HG03521 (cell line): Measurements from ENCODE around the gene SCUBE3.

Source experiments
- ATAC-seq: cut with Tn5 transposase; IDR thresholded peaks from one replicate; pipeline ENCODE4 v1.9.1; 2021; ENCODE audit warnings: mild to moderate bottlenecking, moderate library complexity; ENCODE audit not compliant: unreplicated experiment

The SCUBE3 gene

DNA sequence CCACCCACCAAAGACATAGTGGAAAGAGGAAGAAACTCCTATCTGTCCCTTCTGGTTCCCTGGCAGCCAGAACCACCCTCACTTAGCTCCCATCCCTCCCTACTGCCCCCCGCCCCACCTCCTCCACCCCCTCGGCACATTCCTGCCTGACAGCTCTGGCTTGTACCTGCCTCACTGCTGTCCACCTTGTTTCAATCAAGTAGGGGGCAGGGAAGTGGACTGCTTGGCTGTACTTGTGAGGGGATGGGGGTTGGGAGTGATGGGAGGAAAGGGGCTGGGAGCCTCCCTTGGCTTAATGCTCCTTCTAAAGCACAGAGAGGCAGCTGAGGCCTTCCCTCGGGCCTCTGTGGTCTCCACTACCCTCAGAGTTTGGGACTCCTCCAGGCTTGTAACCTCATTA, 23.7 kb downstream of the SCUBE3 start:
- ATAC-seq: no peak

DNA sequence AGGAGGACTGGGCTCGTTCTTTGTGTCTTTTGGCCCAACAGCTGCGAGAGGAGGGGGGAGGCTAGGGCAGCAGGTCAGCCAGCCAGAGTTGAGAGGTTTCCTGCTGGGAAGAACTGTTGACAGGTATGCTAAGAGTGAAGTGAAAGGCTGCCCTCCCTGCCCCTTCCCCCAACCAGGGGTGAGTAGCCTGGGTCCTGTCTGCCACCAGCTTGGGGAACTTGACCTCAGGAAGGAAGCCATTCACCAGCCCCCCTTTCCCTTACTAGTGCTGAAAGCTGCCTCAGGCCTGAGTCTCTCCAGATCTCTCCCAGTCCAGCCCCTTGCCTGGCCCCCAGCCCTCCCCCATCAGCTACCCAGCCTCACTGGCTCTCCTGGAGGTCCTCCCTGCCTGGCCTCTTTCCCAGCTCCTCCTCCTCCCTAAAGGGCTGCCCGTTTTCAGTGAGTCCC, 25.1 kb downstream of the SCUBE3 start:
- no peak for ATAC-seq

DNA sequence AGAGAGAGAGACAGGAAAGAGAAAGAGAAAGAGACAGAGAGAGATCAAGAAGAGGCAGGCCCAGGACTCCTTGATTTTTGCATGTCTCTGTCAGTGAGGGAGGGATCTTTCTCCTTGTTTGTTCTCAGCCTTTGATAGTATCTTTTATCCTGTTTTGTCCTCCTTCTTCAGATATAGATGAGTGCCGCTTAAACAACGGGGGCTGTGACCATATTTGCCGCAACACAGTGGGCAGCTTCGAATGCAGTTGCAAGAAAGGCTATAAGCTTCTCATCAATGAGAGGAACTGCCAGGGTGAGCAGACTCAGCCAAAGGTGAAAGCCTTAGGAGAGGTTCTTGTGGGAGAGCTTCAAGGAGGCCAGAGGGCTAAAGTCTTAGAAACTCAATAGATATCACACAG, 25.8 kb downstream of the SCUBE3 start:
- ATAC-seq: no peak

DNA sequence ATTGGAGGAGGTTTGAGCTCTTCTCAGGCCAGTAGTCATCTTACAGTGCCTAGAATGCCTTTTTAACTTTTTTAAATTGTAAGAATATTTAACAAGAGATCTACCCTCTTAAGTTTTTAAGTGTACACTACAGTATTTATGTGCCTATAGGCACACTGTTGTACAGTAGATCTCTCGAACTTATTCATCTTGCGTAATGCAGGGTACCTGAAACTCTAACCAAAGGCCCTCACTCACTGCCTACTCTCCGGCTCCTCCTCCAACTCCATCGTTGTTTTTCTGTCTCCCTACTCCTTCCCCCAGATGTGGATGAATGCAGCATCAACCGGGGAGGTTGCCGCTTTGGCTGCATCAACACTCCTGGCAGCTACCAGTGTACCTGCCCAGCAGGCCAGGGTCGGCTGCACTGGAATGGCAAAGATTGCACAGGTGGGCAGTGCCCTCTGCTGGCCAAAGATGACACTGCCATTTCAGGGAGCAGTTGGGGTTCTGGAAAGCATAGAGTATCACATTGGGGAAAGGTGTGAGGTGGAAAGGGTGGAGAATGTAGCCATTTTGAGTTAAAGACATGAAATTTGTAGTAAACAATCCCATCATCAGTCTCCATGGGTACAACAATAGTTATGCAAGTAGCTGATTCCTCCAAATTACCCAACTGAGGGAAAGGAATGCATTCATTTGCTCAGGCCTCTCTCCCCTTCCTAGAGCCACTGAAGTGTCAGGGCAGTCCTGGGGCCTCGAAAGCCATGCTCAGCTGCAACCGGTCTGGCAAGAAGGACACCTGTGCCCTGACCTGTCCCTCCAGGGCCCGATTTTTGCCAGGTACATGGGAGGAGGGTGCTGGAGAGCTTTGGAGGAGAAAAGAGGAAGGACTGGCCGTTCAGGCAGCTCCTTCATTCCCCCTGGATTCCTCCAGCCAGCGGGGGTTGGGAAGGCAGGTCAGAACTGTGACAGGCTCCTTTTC, 27.4 kb downstream of the SCUBE3 start:
- ATAC-seq: no peak

GRCh38 chr6:35242486-35242885, 28.7 kb downstream of the SCUBE3 start:
- ATAC-seq: no peak

GRCh38 chr6:35242906-35243305, 29.1 kb downstream of the SCUBE3 start:
- ATAC-seq: no peak

- ATAC-seq: no peak
Measured at GRCh38 chr6:35243386-35243958, 29.7 kb downstream of the SCUBE3 start.

DNA sequence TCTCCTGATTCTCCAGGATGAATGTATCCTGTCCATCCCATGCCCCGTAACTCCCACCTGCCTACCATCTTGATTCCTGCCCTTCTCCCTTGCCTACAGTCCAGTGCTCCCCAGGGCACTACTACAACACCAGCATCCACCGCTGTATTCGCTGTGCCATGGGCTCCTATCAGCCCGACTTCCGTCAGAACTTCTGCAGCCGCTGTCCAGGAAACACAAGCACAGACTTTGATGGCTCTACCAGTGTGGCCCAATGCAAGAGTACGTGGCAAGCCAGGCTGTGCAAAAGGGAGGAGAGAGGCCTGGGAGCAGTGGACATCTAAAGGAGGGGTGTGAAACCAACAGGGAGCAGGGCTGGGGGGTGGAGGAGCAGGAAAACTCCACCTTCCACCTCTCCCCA, 30.8 kb downstream of the SCUBE3 start:
- no peak for ATAC-seq

- ATAC-seq: no peak
Measured at GRCh38 chr6:35247642-35248231, 34.0 kb downstream of the SCUBE3 start.

- no peak for ATAC-seq
Measured at GRCh38 chr6:35248300-35248699, 34.5 kb downstream of the SCUBE3 start.

DNA sequence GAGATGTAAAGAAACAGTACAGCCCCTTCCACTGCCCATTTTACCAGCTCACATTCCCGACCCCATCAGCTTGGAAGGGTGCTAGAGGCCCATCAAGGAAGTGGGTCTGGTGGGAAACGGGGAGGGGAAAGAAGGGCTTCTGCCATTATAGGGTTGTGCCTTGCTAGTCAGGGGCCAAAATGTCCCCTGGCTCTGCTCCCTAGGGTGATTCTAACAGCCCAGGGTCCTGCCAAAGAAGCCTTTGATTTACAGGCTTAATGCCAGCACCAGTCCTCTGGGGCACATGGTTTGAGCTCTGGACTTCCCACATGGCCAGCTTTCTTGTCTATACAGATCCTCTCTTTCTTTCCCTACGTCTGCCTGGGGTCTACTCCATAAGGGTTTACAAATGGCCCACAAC, 35.2 kb downstream of the SCUBE3 start:
- ATAC-seq: no peak

- no peak for ATAC-seq
Measured at GRCh38 chr6:35251949-35252348, 38.2 kb downstream of the SCUBE3 start.

DNA sequence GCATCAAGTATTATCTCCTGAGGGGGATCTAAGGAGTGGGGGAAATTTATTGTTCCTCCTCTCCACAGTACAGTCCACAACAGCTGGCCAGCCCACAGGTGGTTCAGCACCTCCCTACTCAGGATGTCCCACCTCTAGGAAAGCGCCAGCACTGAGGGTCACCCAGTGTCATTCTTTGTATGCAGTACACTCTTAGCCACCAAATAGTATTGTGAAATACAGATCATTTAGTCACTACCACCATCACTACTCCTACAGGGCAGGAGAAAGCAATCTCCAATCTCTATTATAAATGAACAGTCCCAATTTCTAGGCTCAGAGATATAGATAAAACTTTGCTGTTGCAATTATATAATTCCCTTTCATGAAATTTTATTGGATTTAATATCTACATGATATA, 39.5 kb downstream of the SCUBE3 start:
- no peak for ATAC-seq

DNA sequence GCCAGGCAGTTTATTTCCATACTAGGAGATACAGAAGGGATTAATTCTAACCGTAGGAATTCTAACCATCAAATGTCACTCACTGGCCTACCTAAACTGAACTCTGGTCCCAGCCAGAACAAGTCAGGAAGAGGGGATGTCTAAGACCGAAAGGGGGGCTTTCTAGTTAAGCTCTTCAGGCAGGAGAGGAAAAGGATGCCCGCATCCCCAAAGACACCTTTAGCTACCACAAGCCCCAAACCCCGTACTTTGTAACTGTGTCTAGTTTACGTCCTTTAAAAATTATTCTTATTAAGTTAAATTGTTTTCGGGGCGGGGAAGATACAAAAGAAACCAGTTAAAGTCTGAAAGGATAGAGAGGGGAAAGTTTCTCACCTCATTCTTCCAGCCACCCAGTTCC, 44.6 kb downstream of the SCUBE3 start:
- no peak for ATAC-seq

DNA sequence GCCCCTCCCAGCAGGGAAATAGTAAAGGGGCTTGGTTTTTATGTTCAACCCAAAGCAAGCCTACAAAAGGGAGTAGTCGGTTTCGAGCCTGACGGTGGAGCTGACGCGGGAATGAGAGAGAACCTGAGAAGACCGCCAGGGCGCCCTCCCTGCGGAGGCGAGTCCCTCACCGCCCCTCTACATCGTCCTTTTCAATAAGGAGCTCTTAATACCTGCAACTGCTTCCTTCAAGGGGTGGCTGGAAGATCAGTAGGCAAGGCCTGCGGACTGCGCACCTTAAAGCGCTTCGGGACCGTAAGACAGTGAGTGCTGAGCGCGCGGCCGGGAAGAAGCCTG, 45.1 kb downstream of the SCUBE3 start:
- no peak for ATAC-seq

DNA sequence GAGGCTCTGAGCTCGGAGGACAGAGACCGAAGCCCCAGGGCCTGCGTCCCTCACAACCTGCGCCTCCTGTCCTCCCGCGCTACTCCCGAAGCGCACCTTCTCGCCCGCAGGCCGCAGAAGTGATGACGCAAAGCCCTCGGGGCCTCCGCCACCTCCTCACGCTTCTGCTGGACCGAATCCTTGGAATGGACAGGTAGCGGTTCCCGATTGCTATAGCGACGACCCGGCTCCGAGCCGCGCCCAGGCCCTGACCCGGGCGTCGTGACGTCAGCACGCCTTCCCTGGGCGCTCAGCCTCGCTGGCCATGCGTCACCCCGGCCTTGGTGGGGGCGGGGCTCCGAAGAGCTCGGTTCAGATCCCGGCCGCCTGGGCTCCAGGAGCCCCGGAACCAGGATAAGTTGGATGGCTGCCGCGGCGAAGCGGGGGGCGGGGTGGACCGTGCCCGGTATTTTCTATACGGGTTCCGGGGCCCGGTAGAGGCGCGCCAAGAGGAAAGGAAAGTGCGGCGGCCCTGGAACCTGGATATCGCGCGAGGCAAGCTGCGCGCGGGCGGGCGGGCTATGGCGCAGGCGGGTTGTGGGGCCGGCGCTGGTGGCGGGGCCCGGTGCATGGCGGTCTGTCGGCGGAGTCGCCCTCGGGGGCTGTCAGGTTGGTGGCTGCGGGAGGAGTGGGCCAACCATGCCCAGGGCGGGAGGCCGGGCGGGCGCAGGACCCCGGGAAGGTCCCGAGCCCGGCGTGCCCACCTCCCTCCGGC, 45.6 kb downstream of the SCUBE3 start, which contains the start of gene ZNF76:
Gene ZNF76 (plus strand): TSS at position 542 of the 754 bp plus-strand sequence. CDS start 21,417 bp downstream, outside the sequence.
- peak; percentile 86 for ATAC-seq

DNA sequence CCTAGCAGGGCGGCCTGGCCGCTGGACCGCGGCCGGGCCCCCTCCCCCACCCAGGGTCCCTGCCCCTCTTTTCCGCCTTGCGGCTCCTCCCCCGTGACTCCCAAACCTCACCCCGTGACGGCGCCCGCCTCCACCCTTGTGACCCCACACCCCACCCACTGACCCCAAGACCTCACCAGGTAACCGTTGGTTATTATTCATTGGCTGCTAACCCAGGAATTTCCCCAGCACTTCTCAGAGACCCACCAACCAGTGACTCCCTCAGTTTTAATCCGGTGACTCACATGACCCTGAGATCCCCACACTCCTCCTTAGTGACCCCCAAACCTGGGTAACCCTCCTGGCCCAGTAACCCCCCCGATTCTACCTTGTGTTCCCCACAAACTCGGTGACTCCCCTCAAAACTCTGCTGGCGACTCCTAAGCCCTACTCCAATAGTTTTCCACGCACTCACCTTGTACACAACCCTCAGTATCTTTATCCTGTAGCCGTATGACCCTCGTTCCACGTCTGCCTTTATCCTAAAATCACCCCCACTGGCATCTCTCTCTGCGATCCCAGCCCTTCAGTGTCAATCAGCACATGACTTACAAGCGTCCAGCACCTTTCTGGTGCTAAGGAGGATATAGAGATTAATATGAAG, 46.3 kb downstream of the SCUBE3 start:
- peak; percentile 33 for ATAC-seq

GRCh38 chr6:35260591-35261570, 47.1 kb downstream of the SCUBE3 start:
- ATAC-seq: no peak

DNA sequence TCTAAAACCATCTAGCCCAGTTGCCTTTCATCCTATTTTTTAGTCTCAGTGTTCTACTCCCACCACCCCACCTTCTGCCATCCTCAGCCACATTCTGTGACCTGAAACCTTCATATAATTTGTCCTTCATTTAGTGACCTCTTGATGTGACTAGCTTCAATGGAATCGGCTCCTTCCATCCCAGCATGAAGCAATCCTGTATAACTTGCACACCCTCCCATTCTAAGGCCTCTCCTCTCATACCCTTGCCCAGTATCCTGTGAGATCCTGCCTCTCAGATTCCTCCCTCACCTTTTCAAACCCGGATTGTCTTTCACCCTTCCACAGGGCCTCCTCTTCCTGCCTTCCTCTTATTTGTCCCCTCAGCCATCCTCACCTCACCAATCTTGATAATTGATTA, 48.8 kb downstream of the SCUBE3 start:
- no peak for ATAC-seq
